Measurements from ENCODE around the gene CYTH2.
"Not testable (repeated sequence)": the region's sequence is repeated elsewhere in the genome, so short reads cannot be mapped to it uniquely, and the experiment has no call there.

The CYTH2 gene

GRCh38 chr19:48478339-48479256 is 9.4 kb downstream of the CYTH2 start:
- no peak for FAIRE-seq

GRCh38 chr19:48479686-48480085 is 10.5 kb downstream of the CYTH2 start:
- no peak for FAIRE-seq

GRCh38 chr19:48480183-48480557 is 11.0 kb downstream of the CYTH2 start:
- no peak for FAIRE-seq

GRCh38 chr19:48480558-48481500 is 11.7 kb downstream of the CYTH2 start:
- FAIRE-seq: no peak

GRCh38 chr19:48481846-48482639 is 12.9 kb downstream of the CYTH2 start:
- no peak for FAIRE-seq

- no peak for FAIRE-seq
These were observed 14.1 kb downstream of the CYTH2 start for GRCh38 chr19:48483301-48483700.

GRCh38 chr19:48484247-48484893 is 15.2 kb downstream of the CYTH2 start:
- no peak for FAIRE-seq

GRCh38 chr19:48484931-48485612 is 15.9 kb downstream of the CYTH2 start:
- FAIRE-seq: no peak

GRCh38 chr19:48486706-48487105 is 17.5 kb downstream of the CYTH2 start:
- FAIRE-seq: not testable (repeated sequence)

- FAIRE-seq: no peak
These were observed 18.4 kb downstream of the CYTH2 start for GRCh38 chr19:48487544-48487943.

- FAIRE-seq: no peak
These were observed 18.8 kb downstream of the CYTH2 start for GRCh38 chr19:48487948-48488347.

- not testable (repeated sequence) for FAIRE-seq
These were observed 19.3 kb downstream of the CYTH2 start for GRCh38 chr19:48488478-48488877.

- no peak for FAIRE-seq
These were observed 20.5 kb downstream of the CYTH2 start for GRCh38 chr19:48489608-48490216.

- no peak for FAIRE-seq
These were observed 22.0 kb downstream of the CYTH2 start for GRCh38 chr19:48490981-48491792.

GRCh38 chr19:48491793-48492123 is 22.6 kb downstream of the CYTH2 start:
- no peak for FAIRE-seq

- FAIRE-seq: no peak
These were observed 24.0 kb downstream of the CYTH2 start for GRCh38 chr19:48492925-48493717.

- FAIRE-seq: no peak
These were observed 24.7 kb downstream of the CYTH2 start for GRCh38 chr19:48493718-48494401.

- FAIRE-seq: no peak
These were observed 26.2 kb downstream of the CYTH2 start for GRCh38 chr19:48495396-48495795.

Data from TTC549 (cell line).